ENCODE measurements around the gene PEX7.

GRCh38 chr6:136880748-136881460 is 58.5 kb downstream of the PEX7 start:
- TF ChIP-seq CTCF (IDR thresholded peaks at IDR 0.05) (no peak), POLR2A (IDR thresholded peaks at IDR 0.05) (no peak)

All from vagina (tissue), 2 donors.